Activated CD8-positive, alpha-beta memory T cell treated with anti-CD3 and anti-CD28 coated beads for 24 hours (primary cell): ENCODE measurements around the gene CNIH1.
"Not testable (repeated sequence)": the region's sequence is repeated elsewhere in the genome, so short reads cannot be mapped to it uniquely, and the experiment has no call there.

Experiments used
- DNase-seq: peaks from one replicate; pipeline ENCODE4 v3.0.0-alpha.2; 2020

CNIH1 gene

DNA sequence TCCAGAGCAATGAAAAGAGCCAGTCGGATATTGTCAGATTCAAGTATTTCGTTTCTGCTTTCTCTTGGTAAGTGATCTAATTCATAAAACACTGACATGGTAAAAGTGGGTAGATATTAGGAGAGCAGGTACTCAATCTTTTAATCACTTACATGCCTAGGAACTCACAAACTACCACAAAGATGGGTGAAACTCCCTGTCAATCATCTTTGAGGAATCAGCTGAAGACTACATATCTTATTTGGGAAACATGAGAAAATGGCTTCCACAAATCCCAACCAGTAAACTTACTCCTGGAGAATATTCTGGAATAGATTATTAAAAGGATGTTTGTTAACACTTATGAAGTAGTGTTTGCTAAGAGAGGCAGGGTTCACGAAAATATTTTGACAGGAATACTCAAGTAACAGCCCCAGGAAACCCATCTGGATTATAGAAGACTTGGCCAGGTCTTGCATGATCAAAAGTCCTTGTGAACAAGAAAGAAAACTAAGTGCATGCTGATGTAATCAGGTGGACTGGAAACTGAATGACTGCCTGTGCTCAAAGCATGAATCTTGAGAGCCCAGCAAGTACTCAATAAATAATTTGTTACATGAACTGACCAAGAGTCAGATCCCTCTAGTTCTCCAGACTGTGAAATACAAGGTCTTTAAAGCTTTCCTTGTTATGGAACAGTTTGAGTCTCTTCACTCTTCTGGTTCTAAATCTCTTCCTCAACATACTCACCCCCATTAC, 15.5 kb downstream of the CNIH1 start:
- DNase-seq = no peak

DNA sequence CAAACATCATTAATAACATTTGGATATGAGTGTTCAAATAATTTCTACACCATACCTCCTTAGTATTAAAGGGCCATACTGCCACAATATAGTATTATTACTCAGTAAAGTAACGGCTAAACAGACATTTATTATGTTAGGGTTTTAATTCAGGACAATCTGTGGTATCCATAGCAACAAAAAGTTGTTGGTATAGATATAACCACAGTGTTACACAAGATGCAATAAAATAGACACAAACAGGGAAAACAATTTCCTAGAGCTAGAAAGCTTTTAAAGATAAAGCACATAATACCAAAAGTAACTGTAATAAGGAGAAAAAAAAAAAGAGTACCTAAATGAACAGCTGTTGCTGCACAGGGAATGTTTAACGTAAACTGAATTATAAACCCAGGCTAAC, 16.1 kb downstream of the CNIH1 start:
- no peak for DNase-seq

DNA sequence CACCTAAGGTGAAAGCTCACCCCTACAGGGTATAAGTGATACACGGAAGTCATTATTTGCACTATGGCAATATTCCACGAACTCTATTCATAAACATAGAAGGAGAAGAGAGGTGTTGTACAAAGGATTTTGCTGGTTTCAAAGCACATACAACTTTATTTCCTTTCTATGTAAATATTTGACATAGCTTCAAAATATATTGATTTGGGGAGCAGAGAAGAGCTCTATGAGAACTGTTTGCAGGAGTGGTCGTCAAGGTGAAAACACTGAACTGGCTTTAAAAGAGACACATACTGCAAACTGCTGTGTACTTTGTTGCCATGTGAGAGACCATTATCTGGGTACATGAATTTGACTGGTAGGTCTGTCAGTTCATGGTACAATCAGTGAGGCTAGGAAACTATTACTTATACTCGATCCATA, 16.7 kb downstream of the CNIH1 start:
- DNase-seq = no peak

DNA sequence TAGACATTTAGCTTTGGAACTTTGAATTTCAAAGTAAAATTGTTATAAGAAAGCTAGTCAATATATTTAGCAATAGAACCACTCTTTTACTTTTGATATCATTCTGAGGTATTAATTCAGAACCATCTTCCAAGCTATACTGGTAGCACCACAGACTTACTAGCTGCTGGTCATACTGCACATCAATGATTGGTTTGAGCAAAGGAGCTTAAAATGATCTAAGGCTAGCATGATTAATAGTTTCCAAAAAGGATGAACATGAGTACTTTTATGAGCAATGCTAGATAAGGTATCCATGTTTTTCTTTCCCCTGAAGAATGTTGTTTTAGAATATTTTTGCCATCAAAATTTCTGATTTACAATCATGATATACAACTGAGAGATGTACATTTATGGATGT, 17.2 kb downstream of the CNIH1 start:
- DNase-seq = no peak

DNA sequence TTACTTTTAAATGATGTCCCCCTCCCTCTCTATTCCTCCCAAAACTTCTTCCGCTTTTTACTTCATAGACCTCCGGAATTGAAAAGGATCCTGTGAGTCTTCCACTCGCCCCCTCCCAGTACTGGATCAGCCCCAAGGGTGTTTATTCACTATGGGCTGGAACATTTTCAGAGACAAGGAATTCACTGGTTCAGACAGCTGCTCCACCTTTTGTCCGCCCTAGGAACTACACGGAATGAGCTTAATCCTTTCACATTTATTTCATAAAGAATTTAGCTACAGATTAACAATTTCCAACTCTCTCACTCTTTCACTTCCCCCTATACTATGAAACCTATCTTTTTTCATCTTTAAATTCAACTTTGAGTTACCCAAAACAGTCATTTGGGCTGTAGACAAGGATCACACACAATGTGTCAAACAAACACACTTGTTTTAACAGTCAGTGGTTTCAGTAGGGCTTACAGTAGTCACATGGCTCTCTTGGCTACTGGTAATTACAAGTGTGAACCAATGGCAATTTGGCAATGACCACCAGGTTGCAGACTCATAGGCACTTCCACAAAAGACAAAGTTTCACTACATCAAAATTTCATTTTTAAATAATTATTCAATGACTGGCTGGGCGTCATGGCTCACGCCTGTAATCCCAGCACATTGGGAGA, 20.6 kb downstream of the CNIH1 start:
- DNase-seq = no peak

DNA sequence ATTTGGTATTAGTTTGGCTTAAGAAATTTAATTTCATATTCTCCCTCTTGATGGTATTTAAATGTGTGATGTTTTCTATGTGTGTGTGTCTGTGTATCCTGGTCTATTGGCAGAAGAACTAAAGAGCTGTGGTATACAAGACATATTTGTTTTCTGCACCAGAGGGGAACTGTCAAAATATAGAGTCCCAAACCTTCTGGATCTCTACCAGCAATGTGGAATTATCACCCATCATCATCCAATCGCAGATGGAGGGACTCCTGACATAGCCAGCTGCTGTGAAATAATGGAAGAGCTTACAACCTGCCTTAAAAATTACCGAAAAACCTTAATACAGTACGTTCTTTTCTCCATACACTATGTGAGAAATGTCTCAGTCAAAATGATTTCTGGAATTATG, 29.8 kb downstream of the CNIH1 start:
- no peak for DNase-seq

DNA sequence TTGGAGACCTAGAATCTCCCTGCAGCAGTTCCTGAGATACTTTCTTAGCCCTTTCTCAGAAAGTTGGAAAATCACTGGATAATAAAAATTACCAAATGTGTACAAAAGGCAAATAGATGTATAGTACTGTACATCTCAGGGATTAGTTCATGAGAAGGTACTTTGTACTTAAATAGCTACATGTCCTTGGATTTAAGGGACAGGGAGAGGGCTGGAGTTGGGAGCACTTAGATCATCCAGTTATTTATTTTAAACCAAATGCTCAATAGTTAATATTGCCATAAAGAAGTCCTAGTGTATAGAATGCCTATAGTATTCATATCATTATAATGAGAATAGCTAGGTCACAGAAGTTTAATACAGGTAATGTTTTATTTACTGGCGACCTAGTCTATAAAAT, 31.0 kb downstream of the CNIH1 start:
- no peak for DNase-seq

DNA sequence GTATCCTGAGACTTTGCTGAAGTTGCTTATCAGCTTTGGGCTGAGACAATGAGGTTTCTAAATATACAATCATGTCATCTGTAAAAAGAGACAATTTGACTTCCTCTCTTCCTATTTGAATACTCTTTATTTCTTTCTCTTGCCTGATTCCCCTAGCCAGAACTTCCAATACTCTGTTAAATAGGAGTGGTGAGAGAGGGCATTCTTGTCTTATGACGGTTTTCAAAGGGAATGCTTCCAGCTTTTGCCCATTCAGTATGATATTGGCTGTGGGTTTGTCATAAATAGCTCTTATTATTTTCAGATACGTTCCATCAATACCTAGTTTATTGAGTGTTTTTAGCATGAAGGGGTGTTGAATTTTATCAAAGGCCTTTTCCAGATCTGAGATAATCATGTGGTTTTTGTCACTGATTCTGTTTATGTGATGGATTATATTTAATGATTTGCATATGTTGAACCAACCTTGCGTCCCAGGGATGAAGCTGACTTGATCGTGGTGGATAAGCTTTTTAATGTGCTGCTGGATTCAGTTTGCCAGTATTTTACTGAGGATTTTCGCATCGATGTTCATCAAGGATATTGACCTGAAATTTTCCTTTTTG, 37.7 kb downstream of the CNIH1 start:
- not testable (repeated sequence) for DNase-seq

DNA sequence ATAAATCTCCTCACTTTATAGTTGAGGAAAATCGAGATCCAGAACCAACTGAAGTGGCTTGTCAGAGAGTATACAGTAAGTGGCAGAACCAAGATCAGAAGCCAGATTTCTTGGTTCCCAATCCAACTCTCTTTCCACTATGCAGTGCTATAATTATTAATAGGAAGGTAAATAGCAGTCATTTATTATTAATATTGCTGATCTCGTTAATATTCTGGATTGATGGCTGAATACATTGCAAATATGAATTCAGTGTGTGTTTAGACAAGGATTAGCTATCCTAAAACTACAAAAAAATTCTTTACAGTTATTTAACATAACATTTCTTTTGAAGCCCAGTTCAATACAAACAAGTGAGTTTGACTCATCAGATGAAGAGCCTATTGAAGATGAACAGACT, 41.6 kb downstream of the CNIH1 start:
- no peak for DNase-seq

DNA sequence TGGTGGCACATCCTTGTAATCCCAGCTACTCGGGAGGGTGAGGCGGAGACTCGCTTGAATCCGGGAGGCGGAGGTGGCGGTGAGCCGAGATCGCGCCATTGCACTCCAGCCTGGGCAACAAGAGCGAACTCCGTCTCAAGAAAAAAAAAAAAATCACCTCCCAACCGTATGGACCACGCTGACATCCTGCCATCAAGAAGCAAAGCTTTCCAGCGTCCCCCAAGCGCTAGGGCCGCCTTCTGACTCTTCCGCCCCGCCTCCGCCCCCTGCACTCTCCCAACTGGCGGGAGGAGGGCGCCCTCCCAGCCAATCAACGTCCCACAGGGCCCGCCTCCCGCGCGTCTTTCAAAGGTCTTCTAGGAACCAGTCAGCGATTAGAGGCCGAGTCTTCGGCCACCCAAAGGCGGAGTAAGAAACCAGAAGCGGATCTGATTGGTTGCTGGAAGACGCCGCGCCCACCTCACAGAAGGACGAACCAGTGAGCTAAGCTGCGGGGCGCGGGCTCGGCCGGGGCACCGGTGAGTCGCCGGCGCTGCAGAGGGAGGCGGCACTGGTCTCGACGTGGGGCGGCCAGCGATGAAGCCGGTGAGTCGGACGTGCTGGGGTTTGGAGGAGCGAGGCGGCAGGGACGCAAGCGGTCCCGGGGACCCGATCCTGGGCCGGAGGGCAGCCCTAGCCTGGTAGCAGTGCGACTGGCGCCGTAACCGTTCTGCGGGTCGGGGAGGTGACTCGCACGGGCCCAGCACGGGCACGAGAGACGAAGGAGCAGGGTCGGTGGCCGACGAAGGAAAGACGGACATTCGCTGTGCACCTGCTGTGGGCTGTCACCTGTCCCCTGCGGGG, 44.5 kb downstream of the CNIH1 start, which contains the start of gene CDKN3:
Gene CDKN3 (plus strand): TSS at position 515 of the 843 bp plus-strand sequence. CDS start 62 bp downstream, at position 577.
- peak; percentile 96 for DNase-seq

DNA sequence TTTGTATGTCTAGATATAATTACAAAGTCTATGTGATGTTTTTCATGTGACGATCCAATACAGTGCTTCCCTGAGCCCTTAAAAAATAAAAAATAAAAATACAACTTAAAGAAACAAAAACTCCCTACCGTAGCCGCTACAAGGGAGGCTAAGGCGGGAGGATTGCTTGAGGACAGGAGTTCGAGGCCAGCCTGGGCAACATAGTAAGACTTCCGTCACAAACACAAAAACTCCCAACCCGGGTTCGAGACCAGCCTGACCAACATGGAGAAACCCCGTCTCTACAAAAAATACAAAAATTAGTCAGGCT, 45.0 kb downstream of the CNIH1 start:
- DNase-seq = no peak

DNA sequence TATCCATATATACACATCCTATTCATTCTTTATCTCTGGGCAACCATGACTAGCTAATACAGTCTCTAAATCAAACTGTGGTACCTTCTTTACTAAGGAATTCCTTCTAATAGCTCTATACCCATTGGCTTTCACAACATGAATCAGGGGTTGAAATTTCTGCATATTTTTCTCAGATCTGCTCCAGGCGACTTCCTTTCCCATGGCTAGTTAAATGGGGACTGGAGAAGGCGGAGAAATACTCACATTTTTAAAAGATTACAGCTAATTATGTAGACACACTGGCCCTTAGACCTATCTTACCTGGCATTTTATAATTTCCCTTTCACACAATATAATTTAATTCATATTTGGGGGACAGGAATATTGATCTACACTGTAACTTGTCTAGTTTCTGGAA, 45.5 kb downstream of the CNIH1 start:
- no peak for DNase-seq

DNA sequence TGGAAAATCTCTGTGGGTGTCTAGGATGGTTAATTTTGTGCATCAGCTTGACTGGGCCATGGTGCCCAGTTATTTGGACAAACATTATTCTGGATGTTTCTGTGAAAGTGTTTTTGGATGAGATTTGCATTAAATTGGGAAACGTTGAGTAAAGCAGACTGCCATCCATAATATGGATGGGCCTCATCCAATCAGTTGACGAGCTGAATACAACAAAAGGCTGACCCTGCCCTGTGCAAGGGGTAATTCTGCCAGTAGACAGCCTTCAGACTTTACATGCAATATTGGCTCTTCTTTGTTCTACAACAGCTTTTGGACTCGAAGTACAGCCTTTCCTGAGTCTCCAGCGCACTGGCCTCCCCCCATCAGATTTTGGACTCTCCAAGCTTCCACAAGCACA, 45.9 kb downstream of the CNIH1 start:
- no peak for DNase-seq

DNA sequence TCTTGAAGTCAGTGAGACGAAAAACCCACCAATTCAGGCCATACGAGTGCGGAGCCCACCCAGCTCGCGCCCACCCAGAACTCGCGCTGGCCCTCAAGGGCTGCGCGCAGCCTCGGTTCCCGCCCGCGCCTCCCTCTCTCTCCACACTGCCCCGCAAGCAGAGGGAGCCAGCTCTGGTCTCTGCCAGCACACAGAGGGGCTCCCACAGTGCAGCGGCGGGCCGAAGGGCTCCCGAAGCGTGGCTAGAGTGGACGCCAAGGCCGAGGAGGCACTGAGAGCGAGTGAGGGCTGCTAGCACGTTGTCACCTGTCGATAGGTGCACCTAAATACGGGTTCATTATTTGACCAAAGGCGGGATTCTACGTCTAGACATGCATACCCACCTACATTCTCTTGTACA, 46.6 kb downstream of the CNIH1 start:
- DNase-seq = no peak

DNA sequence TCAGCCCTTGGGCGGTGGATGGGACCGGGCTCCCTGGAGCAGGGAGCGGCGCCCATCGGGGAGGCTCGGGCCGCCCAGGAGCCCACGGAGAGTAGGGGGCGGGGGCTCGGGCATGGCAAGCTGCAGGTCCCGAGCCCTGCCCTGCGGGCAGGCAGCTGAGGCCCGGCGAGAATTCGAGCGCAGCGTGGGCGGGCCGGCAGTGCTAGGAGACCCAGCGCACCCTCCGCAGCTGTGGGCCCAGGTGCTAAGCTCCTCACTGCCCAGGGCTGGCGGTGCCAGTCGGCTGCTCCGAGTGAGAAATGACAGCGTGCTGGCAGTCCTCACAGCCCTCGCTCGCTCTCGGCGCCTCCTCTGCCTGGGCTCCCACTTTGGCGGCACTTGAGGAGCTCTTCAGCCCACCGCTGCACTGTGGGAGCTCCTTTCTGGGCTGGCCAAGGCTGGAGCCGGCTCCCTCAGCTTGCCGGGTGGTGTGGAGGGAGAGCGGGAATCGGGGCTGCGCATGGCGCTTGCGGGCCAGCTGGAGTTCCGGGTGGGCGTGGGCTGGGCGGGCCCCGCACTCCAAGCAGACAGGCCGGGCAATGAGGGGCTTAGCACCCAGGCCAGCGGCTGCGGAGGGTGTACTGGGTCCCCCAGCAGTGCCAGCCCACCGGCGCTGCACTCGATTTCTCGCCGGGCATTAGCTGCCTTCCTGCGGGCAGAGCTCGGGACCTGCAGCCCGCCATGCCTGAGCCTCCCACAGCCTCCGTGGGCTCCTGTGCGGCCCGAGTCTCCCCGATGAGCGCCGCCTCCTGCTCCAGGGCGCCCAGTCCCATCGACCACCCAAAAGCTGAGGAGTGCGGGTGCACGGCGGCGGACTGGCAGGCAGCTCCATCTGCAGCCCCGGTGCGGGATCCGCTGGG, 47.9 kb downstream of the CNIH1 start:
- DNase-seq = not testable (repeated sequence)

DNA sequence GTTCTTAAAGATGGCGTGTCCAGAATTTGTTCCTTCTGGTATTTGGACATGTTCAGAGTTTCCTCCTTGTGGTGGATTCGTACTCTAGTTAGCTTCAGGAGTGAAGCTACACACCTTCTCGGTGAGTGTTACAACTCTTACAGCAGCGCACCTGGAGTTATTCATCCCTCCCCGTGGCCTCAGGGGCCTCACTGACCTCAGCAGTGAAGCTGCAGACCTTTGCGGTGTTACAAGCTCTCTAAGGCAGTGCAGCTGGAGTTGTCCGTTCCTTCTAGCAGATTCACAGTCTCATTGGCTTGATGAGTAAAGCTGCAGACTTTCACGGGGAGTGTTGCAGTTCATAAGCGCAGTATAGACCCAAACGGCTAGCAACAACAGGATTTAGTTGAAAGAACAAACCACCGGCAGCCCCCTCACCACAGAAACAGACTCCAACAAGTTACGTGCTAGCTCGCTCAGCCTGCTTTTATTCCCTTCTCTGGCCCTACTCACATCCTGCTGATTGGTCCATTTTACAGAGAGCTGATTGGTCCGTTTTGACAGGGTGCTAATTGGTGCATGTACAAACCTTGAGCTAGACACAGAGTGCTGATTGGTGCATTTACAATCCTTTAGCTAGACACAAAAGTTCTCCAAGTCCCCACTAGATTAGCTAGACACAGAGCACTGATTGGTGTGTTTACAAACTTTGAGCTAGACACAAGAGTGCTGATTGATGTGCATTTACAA, 48.9 kb downstream of the CNIH1 start:
- no peak for DNase-seq

DNA sequence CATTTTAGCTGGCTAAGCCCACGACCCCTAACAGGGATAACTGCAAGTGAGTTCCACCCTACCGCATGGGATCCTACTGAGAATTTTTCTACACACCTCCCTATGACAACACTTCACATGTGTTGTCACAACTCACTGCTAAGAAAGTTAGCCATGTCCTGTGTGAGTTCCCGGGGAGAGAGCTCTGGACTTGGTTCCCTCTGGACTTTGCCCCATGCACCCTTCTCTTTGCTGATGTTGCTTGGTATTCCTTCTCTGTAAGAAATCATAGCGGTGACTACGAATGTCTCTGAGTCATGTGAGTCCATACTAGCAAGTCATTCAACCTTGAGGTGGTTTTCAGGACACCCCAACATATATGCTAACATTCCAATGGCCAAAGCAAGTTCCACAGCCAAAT, 53.8 kb downstream of the CNIH1 start:
- DNase-seq = no peak

DNA sequence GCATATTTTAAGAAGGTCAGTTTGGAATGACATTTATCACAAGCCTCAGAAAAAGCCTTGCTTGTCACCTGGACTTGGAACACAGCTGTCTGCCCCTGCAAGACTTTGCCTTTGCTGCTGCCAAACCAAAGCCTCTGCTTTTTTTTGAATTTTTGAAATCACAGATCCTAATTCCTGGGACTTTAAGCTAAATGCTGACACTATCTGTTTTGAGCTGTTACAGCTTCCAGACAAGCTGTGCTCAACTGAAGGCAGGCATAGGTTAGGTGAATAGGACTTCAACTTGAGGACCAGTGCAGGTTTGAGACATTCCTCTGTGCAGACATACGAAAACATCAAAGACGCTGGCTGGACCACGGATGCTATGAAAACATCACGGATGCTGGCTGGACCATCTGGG, 55.6 kb downstream of the CNIH1 start:
- no peak for DNase-seq

DNA sequence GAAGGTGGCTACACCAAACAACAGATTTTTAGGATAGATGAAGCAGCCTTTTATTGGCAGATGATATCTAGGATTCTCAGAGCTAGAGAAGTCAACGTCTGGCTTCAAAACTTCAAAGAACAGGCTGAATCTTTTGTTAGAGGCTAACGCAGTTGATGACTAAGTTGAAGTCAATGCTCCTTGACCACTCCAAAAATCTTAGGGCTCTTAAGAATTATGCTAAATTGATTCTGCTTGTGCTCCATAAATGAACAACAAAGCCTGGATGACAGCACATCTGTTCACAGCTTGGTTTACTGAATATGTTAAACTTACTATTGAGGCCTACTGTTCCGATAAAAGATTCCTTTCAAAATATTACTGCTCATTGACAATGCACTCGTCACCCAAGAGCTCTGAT, 57.3 kb downstream of the CNIH1 start:
- no peak for DNase-seq

DNA sequence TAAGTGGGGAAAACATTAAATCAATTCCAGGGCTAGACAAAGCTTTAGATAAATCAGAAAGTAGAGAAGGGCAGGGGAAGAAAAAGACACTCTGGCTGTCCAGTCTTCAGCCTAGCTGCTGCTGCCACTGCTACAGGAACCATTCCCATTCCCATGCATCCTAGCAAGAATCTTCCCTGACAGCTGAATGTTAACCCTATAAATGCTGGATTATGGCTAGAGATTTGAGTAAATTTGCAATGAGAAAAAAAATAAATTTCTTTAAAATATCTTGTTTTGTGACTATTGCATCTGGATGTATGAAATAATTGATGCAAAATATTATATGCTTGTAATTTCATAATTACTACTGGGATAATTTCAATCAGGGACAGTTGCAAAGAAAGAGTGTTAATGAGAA, 59.4 kb downstream of the CNIH1 start:
- no peak for DNase-seq

DNA sequence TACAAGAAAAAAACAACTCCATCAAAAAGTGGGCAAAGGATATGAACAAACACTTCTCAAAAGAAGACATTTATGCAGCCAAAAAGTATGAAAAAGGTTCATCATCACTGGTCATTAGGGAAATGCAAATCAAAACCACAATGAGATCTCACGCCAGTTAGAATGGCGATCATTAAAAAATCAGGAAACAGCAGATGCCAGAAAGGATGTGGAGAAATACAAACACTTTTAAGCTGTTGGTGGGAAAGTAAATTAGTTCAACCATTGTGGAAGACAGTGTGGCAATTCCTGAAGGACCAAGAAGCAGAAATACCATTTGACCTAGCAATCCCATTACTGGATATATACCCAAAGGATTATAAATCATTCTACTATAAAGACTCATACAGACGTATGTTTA, 60.6 kb downstream of the CNIH1 start:
- DNase-seq = not testable (repeated sequence)

DNA sequence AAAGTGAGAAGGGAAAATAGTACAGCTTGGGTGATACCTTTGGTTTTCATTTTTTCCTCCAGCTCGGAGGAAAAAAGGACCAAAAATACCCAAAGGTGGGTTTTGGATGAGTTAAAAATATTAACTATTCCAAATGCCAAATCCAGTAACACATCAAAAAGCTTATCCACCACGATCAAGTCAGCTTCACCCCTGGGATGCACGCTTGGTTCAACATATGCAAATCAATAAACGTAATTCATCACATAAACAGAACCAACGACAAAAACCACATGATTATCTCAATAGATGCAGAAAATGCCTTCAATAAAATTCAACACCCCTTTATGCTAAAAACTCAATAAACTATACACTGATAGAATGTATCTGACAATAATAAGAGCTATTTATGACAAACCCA, 62.3 kb downstream of the CNIH1 start:
- DNase-seq = not testable (repeated sequence)
